Mesenchymal stem cell (in vitro differentiated cells and primary cell): ENCODE data around the gene RRP15.

Source experiments
- DNase-seq: peaks from one replicate; pipeline ENCODE4 v3.0.0-alpha.2; 2013
- H2AFZ ChIP-seq: one replicate; pipeline ENCODE4 v1.6.1; 2013; ENCODE audit warnings: low read depth, mild to moderate bottlenecking, control low read depth, inconsistent platforms, low read length, moderate library complexity
- H2AK5ac ChIP-seq: 2 replicates; pipeline ENCODE4 v1.6.1; 2013; ENCODE audit warnings: low read length, moderate library complexity, mild to moderate bottlenecking, inconsistent platforms; ENCODE audit not compliant: severe bottlenecking
- H2BK120ac ChIP-seq: one replicate; pipeline ENCODE4 v1.6.1; 2013; ENCODE audit warnings: low read depth, mild to moderate bottlenecking, inconsistent platforms, low read length, moderate library complexity
- H2BK12ac ChIP-seq, 2 experiments: one replicate each; pipeline ENCODE4 v1.6.1; 2013; ENCODE audit warnings: inconsistent platforms in 2 of 2, low read length in 2 of 2, mild to moderate bottlenecking in 2 of 2, moderate library complexity in 2 of 2, control low read depth in 1 of 2
- H2BK15ac ChIP-seq: one replicate; pipeline ENCODE4 v1.6.1; 2013; ENCODE audit warnings: mild to moderate bottlenecking, low read depth, inconsistent platforms; ENCODE audit not compliant: poor library complexity, severe bottlenecking
- H2BK5ac ChIP-seq: 2 replicates; pipeline ENCODE4 v1.6.1; 2013; ENCODE audit warnings: low read depth, mild to moderate bottlenecking, low read length, control low read depth, inconsistent platforms; ENCODE audit not compliant: poor library complexity, severe bottlenecking
- H3K14ac ChIP-seq, 2 experiments: one replicate each; pipeline ENCODE4 v1.6.1; 2013; ENCODE audit warnings: inconsistent platforms in 2 of 2, low read length in 2 of 2, control low read depth in 1 of 2, mild to moderate bottlenecking in 1 of 2, moderate library complexity in 1 of 2
- H3K18ac ChIP-seq, 2 experiments: one replicate each; pipeline ENCODE4 v1.6.1; 2013; ENCODE audit warnings: inconsistent platforms in 2 of 2, low read length in 2 of 2, control low read depth in 1 of 2, low read depth in 1 of 2, mild to moderate bottlenecking in 1 of 2
- H3K23ac ChIP-seq, 2 experiments: one replicate each; pipeline ENCODE4 v1.6.1; 2013; ENCODE audit warnings: inconsistent platforms in 2 of 2, low read length in 2 of 2, mild to moderate bottlenecking in 2 of 2, moderate library complexity in 2 of 2, control low read depth in 1 of 2
- H3K27ac ChIP-seq: 2 replicates; pipeline ENCODE4 v1.5.1; 2013; ENCODE audit warnings: mild to moderate bottlenecking, moderate library complexity, low read length, control low read depth, inconsistent platforms; ENCODE audit not compliant: poor library complexity, severe bottlenecking
- H3K27me3 ChIP-seq, 2 experiments: 2 replicates each; pipeline versions ENCODE4 v1.6.1 to v1.7.0; 2013; ENCODE audit warnings: low read length in 2 of 2, mild to moderate bottlenecking in 2 of 2, moderate library complexity in 2 of 2, control low read depth in 1 of 2, inconsistent platforms in 1 of 2; ENCODE audit not compliant: control insufficient read depth in 1 of 2, insufficient read depth in 1 of 2
- H3K36me3 ChIP-seq, 2 experiments: 2 replicates each; pipeline versions ENCODE4 v1.6.1 to v1.7.0; 2013; ENCODE audit warnings: low read length in 2 of 2, control low read depth in 1 of 2, inconsistent platforms in 1 of 2, low read depth in 1 of 2, mild to moderate bottlenecking in 1 of 2; ENCODE audit not compliant: insufficient read depth in 2 of 2, control insufficient read depth in 1 of 2
- H3K4ac ChIP-seq, 2 experiments: one replicate each; pipeline ENCODE4 v1.6.1; 2013; ENCODE audit warnings: inconsistent platforms in 2 of 2, low read length in 2 of 2, mild to moderate bottlenecking in 2 of 2, moderate library complexity in 2 of 2, control low read depth in 1 of 2, low read depth in 1 of 2
- H3K4me1 ChIP-seq: 2 replicates; pipeline ENCODE4 v1.6.1; 2013; ENCODE audit warnings: low read depth, low read length, control low read depth; ENCODE audit not compliant: control insufficient read depth, insufficient read depth
- H3K4me2 ChIP-seq: 2 replicates; pipeline ENCODE4 v1.6.1; 2013; ENCODE audit warnings: low read length, mild to moderate bottlenecking, inconsistent platforms; ENCODE audit not compliant: poor library complexity, severe bottlenecking
- H3K4me3 ChIP-seq, 2 experiments: 2 replicates each; pipeline versions ENCODE4 v1.5.1 to v1.7.0; 2013; ENCODE audit warnings: low read length in 2 of 2, mild to moderate bottlenecking in 2 of 2, control low read depth in 1 of 2, low read depth in 1 of 2; ENCODE audit not compliant: insufficient read depth in 1 of 2
- H3K79me1 ChIP-seq: replicated peaks from 2 replicates; pipeline ENCODE4 v1.6.1; 2013; ENCODE audit warnings: mild to moderate bottlenecking, control low read depth, low read length, inconsistent platforms; ENCODE audit not compliant: poor library complexity, severe bottlenecking
- H3K9ac ChIP-seq: 2 replicates; pipeline ENCODE4 v1.7.0; 2013; ENCODE audit warnings: mild to moderate bottlenecking, low read length, moderate library complexity
- H3K9me3 ChIP-seq: 2 replicates; pipeline ENCODE4 v1.7.0; 2013; ENCODE audit warnings: mild to moderate bottlenecking, low read length; ENCODE audit not compliant: control insufficient read depth
- H4K8ac ChIP-seq: one replicate; pipeline ENCODE4 v1.6.1; 2013; ENCODE audit warnings: inconsistent platforms, mild to moderate bottlenecking, low read length, moderate library complexity
- H4K91ac ChIP-seq: one replicate; pipeline ENCODE4 v1.6.1; 2013; ENCODE audit warnings: mild to moderate bottlenecking, low read length, inconsistent platforms
- WGBS: methylation state at CpG from one replicate; pipeline ENCODE4 v1.1.7; 2013; ENCODE audit warnings: mixed read lengths; 5-methylcytosine and 5-hydroxymethylcytosine counted together

Gene RRP15

DNA sequence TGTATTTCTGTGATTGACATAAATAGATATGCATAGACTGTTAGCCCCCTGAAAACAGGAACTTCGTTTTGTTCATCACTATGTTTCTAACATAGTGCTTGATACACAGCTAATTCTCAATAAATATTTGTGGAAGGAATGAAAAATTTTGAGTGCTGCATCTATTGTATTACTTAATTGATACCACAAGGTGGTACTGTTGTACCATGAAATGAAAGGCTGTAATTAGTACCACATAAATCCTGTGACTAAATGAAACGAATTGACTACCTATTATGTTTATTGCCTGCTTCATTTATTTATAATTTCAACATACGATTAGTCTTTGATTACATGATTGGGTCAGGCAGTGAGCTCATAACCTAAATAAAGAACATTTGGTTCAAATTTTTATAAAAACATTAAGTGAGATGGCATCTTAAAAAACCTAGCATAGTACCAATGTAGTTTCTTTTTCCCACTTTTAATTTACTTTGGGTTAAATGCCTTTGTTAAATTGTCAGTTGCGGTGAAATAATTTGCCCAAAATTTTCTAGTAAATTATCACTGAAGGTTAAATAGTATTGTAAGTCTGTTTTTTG, 45.0 kb downstream of the RRP15 start:
- Histone ChIP-seq H2BK15ac (no peak overlapping the region), H3K9me3 (no peaks in the 10 kb centered on the region), H2AK5ac (no peak overlapping the region), H3K4me2 (no peak overlapping the region), H3K4me3 (no peak overlapping the region), H2AFZ (no peak overlapping the region), H2BK12ac (no peak overlapping the region), H3K4me1 (no peaks in the 10 kb centered on the region), H3K4ac (no peak overlapping the region), H4K8ac (no peak overlapping the region), H3K14ac (no peak overlapping the region), H3K23ac (no peak overlapping the region), H3K79me1 (no peaks in the 10 kb centered on the region), H3K18ac (no peak overlapping the region), H3K27me3 (no peaks in the 10 kb centered on the region), H3K27ac (no peak overlapping the region), H2BK5ac (no peak overlapping the region), H3K36me3 (no peaks in the 10 kb centered on the region), H3K9ac (peak overlapping the region; percentile 80), H2BK120ac (no peak overlapping the region), H4K91ac (no peak overlapping the region)
- no CpG with 5 or more reads among the region's 4 CpGs for WGBS
- peak; percentile 54 for DNase-seq

- H3K79me1 ChIP-seq, result no peaks in the 10 kb centered on the region
- no peak for DNase-seq
- H3K4ac ChIP-seq, result no peak overlapping the region
- no peak overlapping the region for H3K4me2 ChIP-seq
- H3K18ac ChIP-seq, result no peak overlapping the region
- H3K23ac ChIP-seq, result no peak overlapping the region
- H3K27me3 ChIP-seq, result no peaks in the 10 kb centered on the region
- H2BK15ac ChIP-seq, result no peak overlapping the region
- no peak overlapping the region for H2BK12ac ChIP-seq
- no peak overlapping the region for H2AFZ ChIP-seq
- H3K27ac ChIP-seq, result no peak overlapping the region
- no peaks in the 10 kb centered on the region for H3K36me3 ChIP-seq
- no peak overlapping the region for H4K91ac ChIP-seq
- H2BK120ac ChIP-seq, result no peak overlapping the region
- H3K14ac ChIP-seq, result no peak overlapping the region
- peak overlapping the region; percentile 16 for H3K9ac ChIP-seq
- H2AK5ac ChIP-seq, result no peak overlapping the region
- no peak overlapping the region for H3K4me3 ChIP-seq
- H2BK5ac ChIP-seq, result no peak overlapping the region
- no peaks in the 10 kb centered on the region for H3K9me3 ChIP-seq
- H3K4me1 ChIP-seq, result peaks cover 1% of the 10 kb centered on the region
- no peak overlapping the region for H4K8ac ChIP-seq
Measured at GRCh38 chr1:218332416-218332815, 47.3 kb downstream of the RRP15 start.

- no peak overlapping the region for H3K9ac ChIP-seq
- H3K23ac ChIP-seq, result no peak overlapping the region
- no peak overlapping the region for H3K18ac ChIP-seq
- H2AK5ac ChIP-seq, result no peak overlapping the region
- H3K27ac ChIP-seq, result no peak overlapping the region
- H3K4ac ChIP-seq, result no peak overlapping the region
- peak overlapping the region in 1 of 2 experiments; percentile 33 for H2BK12ac ChIP-seq
- H2BK120ac ChIP-seq, result no peak overlapping the region
- H3K4me2 ChIP-seq, result peak overlapping the region; percentile 19
- no peak overlapping the region for H3K14ac ChIP-seq
- 90% methylated on average over 2 of the region's 2 CpGs for WGBS
- H3K79me1 ChIP-seq, result no peaks in the 10 kb centered on the region
- H2AFZ ChIP-seq, result no peak overlapping the region
- no peak for DNase-seq
- H3K4me1 ChIP-seq, result peaks cover 1% of the 10 kb centered on the region
- no peak overlapping the region for H2BK5ac ChIP-seq
- no peaks in the 10 kb centered on the region for H3K9me3 ChIP-seq
- H2BK15ac ChIP-seq, result no peak overlapping the region
- H3K36me3 ChIP-seq, result no peaks in the 10 kb centered on the region
- no peak overlapping the region for H4K91ac ChIP-seq
- no peak overlapping the region for H3K4me3 ChIP-seq
- no peaks in the 10 kb centered on the region for H3K27me3 ChIP-seq
- H4K8ac ChIP-seq, result no peak overlapping the region
Measured at GRCh38 chr1:218336328-218336727, 51.2 kb downstream of the RRP15 start.

DNA sequence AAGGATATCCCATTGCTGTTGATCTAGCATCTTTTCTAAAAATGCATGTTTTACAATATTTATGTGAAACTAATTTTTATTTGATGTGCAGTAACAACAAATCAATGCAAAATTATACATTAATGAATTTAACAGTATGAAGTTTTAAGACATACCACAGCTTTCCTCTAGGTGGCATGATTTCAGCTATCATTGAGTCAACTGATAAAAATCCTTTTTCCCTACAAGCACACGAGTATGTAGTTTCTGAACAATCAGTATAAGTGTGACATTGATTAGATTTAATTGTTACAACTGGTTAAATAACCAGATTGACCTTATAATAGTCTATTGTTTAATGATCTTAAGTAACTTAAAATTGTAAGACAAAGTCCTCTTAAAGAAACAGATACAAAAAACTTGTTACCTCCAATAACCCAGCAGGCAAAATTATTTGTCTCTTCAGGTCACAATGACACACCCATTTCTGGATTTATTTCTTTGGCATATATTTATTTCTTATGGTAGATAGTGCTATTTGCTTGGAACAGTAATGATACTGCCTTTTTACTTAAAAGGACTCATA, 54.3 kb downstream of the RRP15 start:
- no peak overlapping the region for H4K8ac ChIP-seq
- peak overlapping the region; percentile 22 for H3K9ac ChIP-seq
- H3K79me1 ChIP-seq, result peaks cover 4% of the 10 kb centered on the region
- no peak overlapping the region for H3K23ac ChIP-seq
- no peak overlapping the region for H3K18ac ChIP-seq
- no peak overlapping the region for H3K4me2 ChIP-seq
- H3K4ac ChIP-seq, result no peak overlapping the region
- H3K9me3 ChIP-seq, result no peaks in the 10 kb centered on the region
- H3K27ac ChIP-seq, result no peak overlapping the region
- no peak overlapping the region for H2AFZ ChIP-seq
- H2AK5ac ChIP-seq, result no peak overlapping the region
- no peak overlapping the region for H3K4me3 ChIP-seq
- H2BK12ac ChIP-seq, result no peak overlapping the region
- H2BK120ac ChIP-seq, result no peak overlapping the region
- no CpG with 5 or more reads among the region's 1 CpG for WGBS
- H2BK5ac ChIP-seq, result no peak overlapping the region
- no peaks in the 10 kb centered on the region for H3K36me3 ChIP-seq
- DNase-seq, result peak; percentile 53
- no peak overlapping the region for H4K91ac ChIP-seq
- H2BK15ac ChIP-seq, result no peak overlapping the region
- H3K4me1 ChIP-seq, result peaks cover 1% of the 10 kb centered on the region
- H3K14ac ChIP-seq, result no peak overlapping the region
- H3K27me3 ChIP-seq, result no peaks in the 10 kb centered on the region
